ENCODE measurements around the gene NRL.
"Not testable (repeated sequence)": the region's sequence is repeated elsewhere in the genome, so short reads cannot be mapped to it uniquely, and the experiment has no call there.

NRL gene

DNA sequence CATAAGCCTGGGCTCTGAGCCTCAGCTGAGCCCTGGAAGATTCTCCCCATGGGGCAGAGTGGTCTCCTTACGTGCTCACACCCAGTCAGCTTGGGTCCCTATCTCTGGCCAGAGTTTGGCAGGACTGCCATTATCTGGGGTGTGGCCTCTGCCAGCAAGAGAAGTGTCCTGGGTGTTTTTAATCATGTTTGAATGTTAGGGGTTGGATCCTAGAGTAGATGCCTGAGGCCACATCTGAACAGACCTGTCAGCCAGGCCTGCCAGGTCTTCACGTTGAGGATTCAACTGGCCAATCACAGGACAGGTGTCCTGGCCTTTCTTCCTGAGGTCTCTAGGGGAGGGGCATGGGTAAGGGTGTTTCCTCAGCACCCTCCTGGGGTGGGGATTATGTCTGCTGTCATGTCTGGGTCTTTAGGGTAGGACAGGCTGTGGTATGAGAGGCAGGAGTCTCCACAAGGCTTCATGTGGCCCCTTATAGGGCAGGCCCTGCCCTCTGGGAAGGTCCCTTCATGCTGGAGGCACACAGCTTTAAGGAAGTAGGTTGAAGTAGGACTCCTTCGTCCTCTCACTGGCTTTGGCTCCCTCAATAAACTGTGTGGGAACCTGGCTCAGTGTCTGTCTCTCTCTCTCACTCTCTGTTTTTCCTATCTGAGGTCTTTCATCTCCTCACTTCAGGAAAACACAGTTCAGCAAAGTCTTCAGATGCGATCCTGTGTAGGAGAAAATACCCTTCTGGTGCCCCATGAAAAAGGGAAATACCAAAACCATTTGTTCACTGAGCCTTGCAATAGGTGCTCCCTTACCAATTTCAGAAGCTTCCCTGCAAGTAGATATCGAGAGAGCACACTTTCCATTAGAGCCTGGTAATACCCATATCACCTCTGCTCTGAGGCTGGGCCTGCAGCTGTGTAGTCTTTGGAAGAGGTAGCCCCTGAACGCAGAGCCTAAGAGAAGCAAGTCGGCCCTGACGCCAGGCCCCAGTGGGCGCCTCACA, 9.0 kb upstream of the NRL start:
- DNase-seq (ENCODE audit: low read depth), result no peak

DNA sequence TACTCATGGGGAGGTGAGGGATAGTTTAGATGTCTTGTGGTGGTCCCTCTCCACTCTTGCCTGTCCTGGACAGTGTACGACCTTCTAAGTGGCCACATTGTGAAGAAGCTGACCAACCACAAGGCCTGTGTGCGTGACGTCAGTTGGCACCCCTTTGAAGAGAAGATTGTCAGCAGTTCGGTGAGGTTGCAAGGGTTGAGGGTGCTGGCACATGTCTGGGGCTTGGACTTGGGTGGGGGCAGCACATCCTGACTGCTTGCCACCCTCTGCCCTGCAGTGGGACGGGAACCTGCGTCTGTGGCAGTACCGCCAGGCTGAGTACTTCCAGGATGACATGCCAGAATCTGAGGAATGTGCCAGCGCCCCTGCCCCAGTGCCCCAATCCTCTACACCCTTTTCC, 8.1 kb upstream of the NRL start:
- DNase-seq (ENCODE audit: low read depth), result no peak

- DNase-seq (ENCODE audit: low read depth), result no peak
Measured at GRCh38 chr14:24122416-24122815, 7.7 kb upstream of the NRL start.

DNA sequence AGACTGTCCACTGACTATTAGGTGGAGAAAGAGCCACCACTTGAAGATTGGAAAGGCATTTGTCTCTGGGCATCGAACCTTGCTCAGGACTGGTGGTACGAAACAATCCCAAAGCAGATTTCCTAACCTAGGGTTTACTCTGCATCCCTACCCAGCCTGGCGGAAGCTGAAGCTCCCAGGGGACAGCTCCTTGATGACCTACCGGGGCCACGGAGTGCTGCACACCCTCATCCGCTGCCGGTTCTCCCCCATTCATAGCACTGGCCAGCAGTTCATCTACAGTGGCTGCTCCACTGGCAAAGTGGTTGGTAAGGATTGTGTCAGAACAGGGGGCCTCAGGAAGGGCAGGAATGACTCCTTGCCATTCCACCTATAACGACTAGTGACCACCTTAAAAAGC, 6.5 kb upstream of the NRL start:
- no peak for DNase-seq (ENCODE audit: low read depth)

DNA sequence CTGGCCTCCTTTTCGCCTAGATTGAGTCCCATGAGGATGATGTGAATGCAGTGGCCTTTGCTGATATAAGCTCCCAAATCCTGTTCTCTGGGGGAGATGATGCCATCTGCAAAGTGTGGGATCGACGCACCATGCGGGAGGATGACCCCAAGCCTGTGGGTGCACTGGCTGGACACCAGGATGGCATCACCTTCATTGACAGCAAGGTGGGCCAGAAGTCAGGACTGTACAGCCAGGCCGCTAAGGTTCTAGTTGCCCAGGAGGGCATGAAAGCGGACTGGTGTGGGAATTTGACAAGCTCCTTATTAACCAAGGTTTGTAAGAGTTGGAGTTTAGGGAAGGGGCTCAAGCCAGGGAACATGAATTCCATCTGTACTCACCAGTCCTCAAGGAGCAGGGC, 4.9 kb upstream of the NRL start:
- DNase-seq (ENCODE audit: low read depth), result no peak

GRCh38 chr14:24117179-24117578, 2.4 kb upstream of the NRL start:
- no peak for DNase-seq (ENCODE audit: low read depth)

GRCh38 chr14:24116128-24116814, 1.5 kb upstream of the NRL start:
- DNase-seq (ENCODE audit: low read depth), result no peak

GRCh38 chr14:24115422-24116127, 826 bp upstream of the NRL start:
- DNase-seq (ENCODE audit: low read depth), result no peak

DNA sequence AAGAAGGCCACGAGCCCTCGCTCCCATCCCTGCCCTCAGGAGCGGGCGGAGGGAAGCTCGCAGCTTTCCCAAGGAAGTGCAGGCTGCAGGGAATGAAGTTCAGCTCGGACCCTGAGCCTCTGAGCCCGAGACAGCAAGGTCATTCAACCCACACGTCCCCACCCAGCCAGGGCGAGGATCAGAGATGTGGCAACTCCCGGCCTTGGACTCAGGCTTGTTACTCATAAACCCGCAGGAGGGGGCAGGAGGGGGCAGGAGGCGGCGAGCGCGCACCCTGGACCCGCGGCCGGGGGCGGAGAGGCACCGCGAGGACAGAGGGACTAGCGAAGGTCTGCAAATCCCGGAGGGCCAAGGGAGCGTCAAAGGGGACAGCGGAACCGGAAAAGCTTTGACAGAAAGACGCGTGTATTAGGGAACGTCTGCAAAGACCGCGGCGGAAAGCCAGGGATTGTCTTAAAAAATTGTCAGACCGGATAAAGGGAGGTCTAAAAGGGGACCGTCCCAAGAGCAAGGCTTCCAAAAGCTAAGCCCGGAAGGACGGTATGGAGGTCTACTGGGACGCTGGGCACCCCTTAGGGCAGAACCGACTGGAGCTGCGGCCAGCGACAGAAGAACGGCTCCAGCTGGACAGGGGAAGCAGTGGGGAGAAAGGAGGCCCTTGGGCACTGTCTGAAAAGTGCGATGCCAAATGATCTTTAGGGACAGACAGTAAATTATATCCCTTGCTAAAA, 783 bp downstream of the NRL start:
- DNase-seq (ENCODE audit: low read depth), result no peak

DNA sequence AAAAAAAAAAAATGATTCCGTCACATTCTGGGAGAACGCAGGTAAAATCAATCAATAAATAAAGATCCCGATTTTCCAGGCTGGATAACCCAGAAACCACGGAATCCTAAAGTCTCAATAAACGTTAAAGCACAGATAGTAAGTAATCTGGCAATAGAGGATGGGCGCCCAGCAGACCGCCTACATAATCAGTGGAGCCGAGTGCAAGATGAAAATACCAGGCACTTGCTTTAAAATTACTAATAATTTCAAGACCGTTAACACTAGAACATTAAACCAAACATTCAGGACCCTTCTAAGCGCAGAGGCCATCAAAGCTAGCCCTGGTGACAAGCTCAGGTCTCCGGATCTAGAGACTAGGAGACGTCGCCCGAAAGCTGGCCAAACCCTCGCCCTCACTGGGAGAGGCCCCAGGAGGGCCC, 1.4 kb downstream of the NRL start:
- DNase-seq (ENCODE audit: low read depth), result no peak

DNA sequence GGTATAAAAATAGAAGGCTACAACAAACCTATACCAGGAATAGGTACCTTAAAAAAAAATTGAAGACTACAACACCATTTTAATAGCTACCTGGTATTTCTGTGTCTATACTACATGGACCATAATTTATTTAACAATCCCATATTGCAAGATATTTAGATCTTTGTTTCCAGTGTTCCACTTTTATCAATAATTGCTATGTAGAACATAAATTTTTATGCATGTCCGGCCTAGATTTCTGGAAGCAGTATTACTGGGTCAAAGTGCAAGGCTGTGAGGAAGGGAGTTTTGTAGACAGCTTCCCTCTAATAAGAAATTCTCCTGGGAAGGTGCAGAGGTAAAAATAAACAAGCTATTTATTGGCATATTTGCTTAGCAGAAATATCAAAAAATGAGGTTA, 4.2 kb downstream of the NRL start:
- no peak for DNase-seq (ENCODE audit: low read depth)

GRCh38 chr14:24110060-24110459, 4.7 kb downstream of the NRL start:
- DNase-seq (ENCODE audit: low read depth), result no peak

DNA sequence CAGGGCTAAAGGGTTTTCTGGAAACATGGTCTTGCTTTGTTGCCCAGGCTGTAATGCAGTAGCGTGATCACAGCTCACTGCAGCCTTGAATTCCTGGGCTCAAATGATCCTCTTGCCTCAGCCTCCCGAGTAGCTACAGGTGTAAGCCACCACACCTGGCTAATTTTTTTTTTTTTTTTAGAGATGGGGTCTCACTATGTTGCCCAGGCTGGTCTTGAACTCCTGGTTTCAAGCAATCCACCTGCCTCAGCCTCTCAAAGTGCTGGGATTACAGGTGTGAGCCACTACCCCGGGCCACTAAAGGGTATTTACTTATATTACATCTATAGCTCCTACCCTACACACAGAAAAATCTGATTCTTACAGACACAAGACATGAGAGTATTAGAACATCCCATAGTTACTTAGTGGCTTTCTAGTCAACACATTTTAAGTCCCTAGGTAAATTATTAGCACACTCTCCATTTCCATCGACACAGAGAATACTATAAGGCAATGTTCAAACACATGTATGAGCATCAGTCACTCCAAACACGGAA, 6.3 kb downstream of the NRL start:
- no peak for DNase-seq (ENCODE audit: low read depth)

GRCh38 chr14:24106672-24107271, 8.0 kb downstream of the NRL start:
- DNase-seq (ENCODE audit: low read depth), result no peak

DNA sequence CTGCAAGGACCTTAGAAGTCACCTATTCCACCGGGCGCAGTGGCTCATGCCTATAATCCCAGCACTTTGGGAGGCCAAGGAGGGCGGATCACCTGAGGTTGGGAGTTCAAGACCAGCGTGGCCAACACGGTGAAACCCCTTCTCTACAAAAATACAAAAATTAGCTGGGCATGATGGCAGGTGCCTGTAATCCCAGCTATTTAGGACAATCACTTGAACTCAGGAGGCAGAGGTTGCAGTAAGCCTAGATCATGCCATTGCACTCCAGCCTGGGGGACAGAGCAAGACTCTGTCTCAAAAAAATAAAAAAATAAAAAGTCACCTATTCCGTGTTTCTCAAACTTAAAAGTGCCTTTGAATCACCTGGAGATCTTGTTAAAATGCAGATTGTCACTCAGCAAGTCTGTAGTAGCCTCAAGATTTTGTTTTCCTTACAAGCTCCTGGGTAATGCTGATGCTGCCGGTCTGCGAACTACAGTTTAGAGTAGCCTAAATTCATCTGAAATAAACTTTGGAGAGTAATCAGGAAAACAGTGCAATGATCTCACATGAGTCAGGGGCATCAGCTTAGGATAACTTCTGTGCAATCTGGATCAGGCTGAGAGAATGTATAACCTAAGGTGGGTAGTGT, 9.0 kb downstream of the NRL start:
- not testable (repeated sequence) for DNase-seq (ENCODE audit: low read depth)

DNA sequence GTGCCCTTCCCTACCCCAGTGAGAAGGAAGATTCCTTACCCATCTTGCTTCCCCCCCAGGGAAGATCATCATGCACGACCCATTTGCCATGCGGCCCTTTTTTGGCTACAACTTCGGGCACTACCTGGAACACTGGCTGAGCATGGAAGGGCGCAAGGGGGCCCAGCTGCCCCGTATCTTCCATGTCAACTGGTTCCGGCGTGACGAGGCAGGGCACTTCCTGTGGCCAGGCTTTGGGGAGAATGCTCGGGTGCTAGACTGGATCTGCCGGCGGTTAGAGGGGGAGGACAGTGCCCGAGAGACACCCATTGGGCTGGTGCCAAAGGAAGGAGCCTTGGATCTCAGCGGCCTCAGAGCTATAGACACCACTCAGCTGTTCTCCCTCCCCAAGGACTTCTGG, 11.3 kb downstream of the NRL start:
- no peak for DNase-seq (ENCODE audit: low read depth)

DNA sequence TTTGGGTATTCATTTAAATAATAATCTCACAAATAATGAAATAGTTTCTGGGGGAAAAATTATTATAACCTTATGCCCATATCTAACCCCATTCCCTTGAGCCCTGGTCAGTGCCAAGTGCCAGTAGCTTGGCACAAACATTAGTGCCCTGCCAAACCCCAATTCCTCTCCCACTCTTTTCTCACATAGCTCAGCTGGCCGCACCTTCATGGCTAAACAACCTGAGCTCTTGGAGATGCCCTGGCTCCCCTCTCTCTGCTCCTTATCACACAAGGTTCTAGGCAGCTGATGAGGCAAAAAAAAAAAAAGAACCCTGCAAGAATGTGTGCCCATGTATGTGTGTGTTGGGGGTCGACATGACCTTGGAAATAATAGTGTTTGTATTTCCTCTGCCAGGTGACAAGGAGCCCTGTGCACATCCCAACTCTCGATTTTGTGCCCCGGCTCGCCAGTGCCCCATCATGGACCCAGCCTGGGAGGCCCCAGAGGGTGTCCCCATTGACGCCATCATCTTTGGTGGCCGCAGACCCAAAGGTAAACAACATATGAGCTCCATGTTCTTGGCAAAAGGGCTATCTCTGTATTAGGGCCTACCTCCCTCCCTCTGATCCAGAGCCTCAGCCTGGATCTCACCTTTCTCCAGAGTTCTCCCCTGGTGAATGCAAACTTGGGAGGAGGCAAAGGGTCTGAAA, 12.2 kb downstream of the NRL start:
- no peak for DNase-seq (ENCODE audit: low read depth)

- no peak for DNase-seq (ENCODE audit: low read depth)
Measured at GRCh38 chr14:24100982-24101494, 13.7 kb downstream of the NRL start.

DNA sequence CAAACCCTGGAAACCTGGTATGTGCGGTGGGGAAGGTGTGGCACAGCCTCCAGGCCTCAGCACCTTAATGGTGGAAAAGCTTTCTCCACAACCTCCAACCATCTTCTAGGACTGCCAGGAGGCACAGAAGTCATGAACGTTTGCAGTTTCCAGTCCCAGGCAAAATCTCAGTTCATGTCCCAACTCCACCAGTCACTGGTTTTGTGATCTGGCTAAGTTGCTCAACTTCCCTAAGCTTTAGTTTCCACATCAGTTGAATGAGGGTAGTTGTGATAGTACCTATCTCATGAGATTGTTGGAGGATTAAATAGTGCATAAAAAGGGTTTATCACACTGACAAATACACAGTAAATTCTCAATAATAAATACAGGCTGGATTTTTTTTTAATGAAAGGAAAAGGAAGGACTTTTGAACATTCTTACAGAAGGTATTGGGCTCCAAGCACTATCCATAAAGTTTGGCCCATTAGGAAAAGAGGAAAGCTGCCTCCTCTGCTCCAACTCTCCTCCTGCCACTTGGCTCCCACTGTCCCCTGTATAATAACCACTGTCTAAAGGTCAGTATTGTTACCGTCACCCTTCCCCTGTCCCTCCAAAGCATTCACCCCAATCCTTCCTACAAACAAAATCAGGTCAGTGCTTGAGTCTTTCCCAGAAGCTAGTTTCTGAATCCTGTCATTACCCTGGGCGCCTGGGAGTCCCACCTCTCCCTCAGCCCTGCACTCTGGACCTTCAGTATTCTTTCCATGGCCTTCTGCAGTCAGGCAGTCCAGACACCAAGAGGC, 14.4 kb downstream of the NRL start:
- DNase-seq (ENCODE audit: low read depth), result no peak

All from HS-5 (cell line).